ENCODE results near the gene MTTP.

- TF ChIP-seq POLR2A (IDR thresholded peaks at IDR 0.05; ENCODE audit: extremely low read depth, insufficient read length) (no peak), CTCF (IDR thresholded peaks at IDR 0.05; ENCODE audit: low read depth, low read length) (no peak), MAX (IDR thresholded peaks at IDR 0.05; ENCODE audit: low read depth, low read length) (no peak)
These were observed 34.2 kb upstream of the MTTP start for GRCh38 chr4:99540277-99540939.
